WERI-Rb-1 (cell line): ENCODE results near the gene CDC42BPB.

Experiments used
- DNase-seq: peaks from one replicate; pipeline ENCODE4 v3.0.0-alpha.2; 2020
- H3K27ac ChIP-seq: fragments of 250-450 bp; sonication (Bioruptor Pico); 2 replicates; pipeline ENCODE4 v1.5.1; 2020; ENCODE audit warnings: mild to moderate bottlenecking, moderate library complexity
- H3K27me3 ChIP-seq: fragments of 250-450 bp; sonication (Bioruptor Pico); 2 replicates; pipeline ENCODE4 v1.5.1; 2021; ENCODE audit warnings: mild to moderate bottlenecking, low read depth, moderate library complexity; ENCODE audit not compliant: insufficient read depth, severe bottlenecking
- H3K36me3 ChIP-seq: fragments of 250-450 bp; sonication (Bioruptor Pico); 2 replicates; pipeline ENCODE4 v1.5.1; 2020; ENCODE audit warnings: mild to moderate bottlenecking, moderate library complexity
- H3K4me3 ChIP-seq: 2 replicates; pipeline ENCODE4 v1.5.1; 2011; ENCODE audit warnings: low read depth, mild to moderate bottlenecking, control low read depth, low read length
- H3K9me3 ChIP-seq: fragments of 250-450 bp; sonication (Bioruptor Pico); 2 replicates; pipeline ENCODE4 v1.5.1; 2021; ENCODE audit warnings: mild to moderate bottlenecking, moderate library complexity; ENCODE audit not compliant: severe bottlenecking
- CTCF ChIP-seq: IDR thresholded peaks from 2 replicates; pipeline ENCODE4 v1.5.1; 2011; ENCODE audit warnings: low read depth, mild to moderate bottlenecking, control low read depth, inconsistent platforms, low read length

Gene CDC42BPB

DNA sequence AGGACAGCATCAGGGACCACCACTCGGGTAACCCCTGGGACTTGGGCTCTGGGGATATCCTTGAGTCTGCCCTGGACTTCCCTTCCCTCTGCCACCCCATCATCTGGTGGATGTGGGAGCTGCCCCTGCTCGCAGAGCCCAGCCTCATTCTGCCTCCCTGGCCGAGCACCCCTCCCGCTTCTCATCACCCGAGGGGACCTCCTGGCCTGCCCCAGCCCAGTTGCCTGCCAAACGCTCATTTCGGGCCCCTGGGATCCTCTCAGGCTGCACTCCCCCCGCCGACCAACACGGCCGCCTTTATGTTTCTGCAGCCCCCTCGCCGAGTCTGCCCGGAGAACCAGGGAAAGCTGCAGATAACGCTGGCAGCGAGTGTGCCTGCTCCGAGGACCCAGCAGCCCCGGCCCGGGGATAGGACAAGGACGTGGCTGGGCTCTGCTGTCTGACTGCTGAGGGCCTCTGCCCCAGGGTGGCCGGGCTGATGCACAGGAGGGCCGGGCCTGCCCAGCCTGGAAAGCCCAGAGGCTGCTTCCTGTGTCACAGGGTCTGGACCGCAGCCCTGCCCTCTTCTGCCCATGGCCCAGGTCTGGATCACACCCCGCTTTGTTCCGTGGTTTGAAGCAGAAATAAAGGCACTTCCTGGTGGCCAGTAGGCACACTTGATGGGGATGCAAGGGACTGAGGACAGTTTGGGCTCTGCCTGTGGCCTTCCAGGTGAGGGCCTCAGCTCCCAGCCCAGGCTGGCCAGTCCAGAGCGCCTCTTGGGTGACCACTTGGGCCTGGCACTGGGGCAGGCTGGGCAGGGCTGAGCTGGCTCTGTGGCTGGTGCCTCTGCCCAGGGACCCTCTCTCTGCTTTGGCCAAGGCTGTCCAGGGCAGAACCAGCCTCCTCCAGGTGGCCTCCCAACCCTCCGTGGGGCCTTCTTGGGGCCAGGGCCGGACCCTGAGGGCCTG, 32.3 kb upstream of the CDC42BPB start:
- H3K27ac ChIP-seq: no peak overlapping the region
- no peaks in the 10 kb centered on the region for H3K9me3 ChIP-seq
- H3K27me3 ChIP-seq: no peaks in the 10 kb centered on the region
- no peak for TF ChIP-seq CTCF
- H3K36me3 ChIP-seq: no peaks in the 10 kb centered on the region
- H3K4me3 ChIP-seq: no peak overlapping the region
- DNase-seq: no peak

GRCh38 chr14:103088921-103089320, 31.6 kb upstream of the CDC42BPB start:
- no peak overlapping the region for H3K4me3 ChIP-seq
- H3K27me3 ChIP-seq: no peaks in the 10 kb centered on the region
- H3K9me3 ChIP-seq: no peaks in the 10 kb centered on the region
- no peak for DNase-seq
- TF ChIP-seq CTCF: no peak
- no peak overlapping the region for H3K27ac ChIP-seq
- no peaks in the 10 kb centered on the region for H3K36me3 ChIP-seq

GRCh38 chr14:103087343-103087835, 30.0 kb upstream of the CDC42BPB start:
- no peak for TF ChIP-seq CTCF
- DNase-seq: no peak

DNA sequence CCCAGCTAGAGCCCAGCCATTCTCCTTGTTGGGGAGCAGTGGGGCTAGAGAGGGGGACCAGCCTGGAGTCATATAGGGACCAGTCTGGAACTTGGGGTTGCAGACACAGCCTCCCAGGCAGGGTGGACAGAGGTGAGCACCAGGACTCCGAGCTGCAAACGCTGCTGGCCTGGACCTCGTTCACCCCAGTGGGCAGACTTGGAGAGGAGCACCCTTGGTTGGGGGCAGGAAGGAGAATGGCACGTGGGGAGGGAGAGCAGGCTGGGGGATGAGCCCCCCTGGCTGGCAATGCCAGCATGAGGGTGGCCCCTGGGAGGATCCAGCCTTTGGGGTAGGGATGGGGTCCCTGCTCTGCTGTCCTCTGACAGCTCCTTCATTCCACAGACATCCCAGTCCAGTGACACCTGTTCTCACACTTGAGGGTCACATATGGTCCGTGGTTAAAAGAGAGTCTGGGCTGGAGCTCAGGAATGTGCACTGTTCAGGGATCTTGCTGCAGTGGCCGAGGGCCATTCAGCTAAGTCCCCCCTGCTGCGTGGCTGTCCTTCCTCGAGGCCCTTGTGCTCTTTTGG, 29.5 kb upstream of the CDC42BPB start:
- TF ChIP-seq CTCF: no peak
- no peaks in the 10 kb centered on the region for H3K9me3 ChIP-seq
- H3K4me3 ChIP-seq: no peak overlapping the region
- H3K27ac ChIP-seq: no peak overlapping the region
- no peaks in the 10 kb centered on the region for H3K36me3 ChIP-seq
- H3K27me3 ChIP-seq: no peaks in the 10 kb centered on the region
- no peak for DNase-seq

More at GRCh38 chr14:103087343-103087835, 30.0 kb upstream of the CDC42BPB start:
- Histone ChIP-seq H3K4me3 (no peak overlapping the region), H3K27ac (no peak overlapping the region), H3K9me3 (no peaks in the 10 kb centered on the region), H3K36me3 (no peaks in the 10 kb centered on the region), H3K27me3 (no peaks in the 10 kb centered on the region)

GRCh38 chr14:103085106-103086091, 28.1 kb upstream of the CDC42BPB start:
- DNase-seq: no peak

More at GRCh38 chr14:103085106-103086091, 28.1 kb upstream of the CDC42BPB start:
- Histone ChIP-seq H3K36me3 (no peaks in the 10 kb centered on the region), H3K27me3 (no peaks in the 10 kb centered on the region), H3K9me3 (no peaks in the 10 kb centered on the region), H3K4me3 (no peak overlapping the region), H3K27ac (no peak overlapping the region)
- TF ChIP-seq CTCF: no peak
